DOHH2 (cell line): ENCODE data around the gene MYO18B.

Experiments
- CTCF ChIP-seq: fragments of 200-600 bp; sonication (generic); IDR thresholded peaks from one replicate; pipeline ENCODE4 v1.5.1; 2014; ENCODE audit warnings: antibody characterized with exemption, mild to moderate bottlenecking, low read depth, low read length; ENCODE audit not compliant: poor library complexity, severe bottlenecking
- EZH2phosphoT487 ChIP-seq: fragments of 200-600 bp; sonication (generic); IDR thresholded peaks from 2 replicates; pipeline ENCODE4 v1.6.1; 2017; ENCODE audit warnings: borderline replicate concordance, mild to moderate bottlenecking, antibody characterized with exemption, low read length, moderate library complexity, mixed read lengths

- TF ChIP-seq CTCF (no peak), EZH2phosphoT487 (no peak)
Observed at GRCh38 chr22:25800766-25801165, 58.8 kb downstream of the MYO18B start.
